ENCODE data around the gene PSMG4. TPM values are rescaled to one million over a fixed set of nuclear protein-coding genes. Genes with fewer than 3 reads are reported as not detected.

The PSMG4 gene
- total RNA-seq, 4 donors from 2014 or later = 10.1 to 22.7 (median 16.7) TPM

- intact Hi-C loops (cut with DNase I; ENCODE audit: low total_unique reads) (no loop called here), in situ Hi-C loops (cut with MboI; ENCODE audit: low pct_ligation_motif_present in 1 of 4, low pct_unique_long_range_greater_than_20kb in 1 of 4, low sequenced_read_pairs in 3 of 4) (loop anchor here (5.0 to 25.0 kb wide), 5 partner anchors 170 to 702 kb away; partner anchors contain the start of gene SLC22A23 (in 4 of the 4))
- Histone ChIP-seq H3K27ac (no peak overlapping the region), H3K36me3 (no peaks in the 10 kb centered on the region), H3K4me1 (peaks cover 4 to 7% (median 6%) of the 10 kb centered on the region in 4 donors), H3K4me3 (no peak overlapping the region), H3K9me3 (no peaks in the 10 kb centered on the region), H3K27me3 (no peaks in the 10 kb centered on the region)
- 93 to 94% methylated on average over 9 to 19 of the region's 19 CpGs for WGBS, 2 donors (ENCODE audit: low coverage in 1 of 2)
- DNase-seq = no peak
- TF ChIP-seq POLR2A (IDR thresholded peaks at IDR 0.05) = no peak
Measured at GRCh38 chr6:3285049-3285639, 26.4 kb downstream of the PSMG4 start.

- Histone ChIP-seq H3K4me1 (peaks cover 4 to 7% (median 6%) of the 10 kb centered on the region in 4 donors), H3K36me3 (no peaks in the 10 kb centered on the region), H3K4me3 (no peak overlapping the region), H3K27ac (no peak overlapping the region), H3K27me3 (no peaks in the 10 kb centered on the region), H3K9me3 (no peaks in the 10 kb centered on the region)
- in situ Hi-C loops (cut with MboI; ENCODE audit: low pct_ligation_motif_present in 1 of 4, low pct_unique_long_range_greater_than_20kb in 1 of 4, low sequenced_read_pairs in 3 of 4) (loop anchor here (5.0 to 25.0 kb wide), 5 partner anchors 169 to 702 kb away; partner anchors contain the start of gene SLC22A23 (in 4 of the 4)), intact Hi-C loops (cut with DNase I; ENCODE audit: low total_unique reads) (no loop called here)
- TF ChIP-seq POLR2A (IDR thresholded peaks at IDR 0.05) (no peak), POLR2AphosphoS5 (IDR thresholded peaks at IDR 0.05) (no peak), CTCF (IDR thresholded peaks at IDR 0.05) (no peak), EP300 (IDR thresholded peaks at IDR 0.05; ENCODE audit: low read depth) (no peak)
- WGBS, 2 donors (ENCODE audit: low coverage in 1 of 2) = 90% methylated on average over 14 of the region's 14 CpGs; no CpG with 5 or more reads in 1 of the 2 donors
- no peak for DNase-seq
Measured at GRCh38 chr6:3285732-3286131, 27.0 kb downstream of the PSMG4 start.

- H3K36me3 ChIP-seq = no peaks in the 10 kb centered on the region
- DNase-seq = peak; percentile 2
- no peak overlapping the region for H3K4me3 ChIP-seq
- 95 to 97% methylated on average over 6 to 21 of the region's 24 CpGs for WGBS, 2 donors (ENCODE audit: low coverage in 1 of 2)
- TF ChIP-seq POLR2AphosphoS5 (IDR thresholded peaks at IDR 0.05) (no peak), POLR2A (IDR thresholded peaks at IDR 0.05) (no peak), CTCF (IDR thresholded peaks at IDR 0.05) (no peak), EP300 (IDR thresholded peaks at IDR 0.05; ENCODE audit: low read depth) (no peak)
- intact Hi-C loops (cut with DNase I; ENCODE audit: low total_unique reads) (no loop called here), in situ Hi-C loops (cut with MboI; ENCODE audit: low pct_ligation_motif_present in 1 of 4, low pct_unique_long_range_greater_than_20kb in 1 of 4, low sequenced_read_pairs in 3 of 4) (loop anchor here (5.0 to 25.0 kb wide), 5 partner anchors 168 to 701 kb away; partner anchors contain the start of gene SLC22A23 (in 4 of the 4))
- no peaks in the 10 kb centered on the region for H3K27me3 ChIP-seq
- H3K27ac ChIP-seq = no peak overlapping the region
- H3K4me1 ChIP-seq = peaks cover 4 to 7% (median 6%) of the 10 kb centered on the region in 4 donors
- no peaks in the 10 kb centered on the region for H3K9me3 ChIP-seq
Measured at GRCh38 chr6:3286641-3287171, 28.0 kb downstream of the PSMG4 start.

GRCh38 chr6:3287308-3287707 lies 28.6 kb downstream of the PSMG4 start:
- no peaks in the 10 kb centered on the region for H3K36me3 ChIP-seq
- no peak overlapping the region for H3K27ac ChIP-seq
- intact Hi-C loops (cut with DNase I; ENCODE audit: low total_unique reads) (no loop called here), in situ Hi-C loops (cut with MboI; ENCODE audit: low pct_ligation_motif_present in 1 of 4, low pct_unique_long_range_greater_than_20kb in 1 of 4, low sequenced_read_pairs in 3 of 4) (loop anchor here (5.0 to 25.0 kb wide), 5 partner anchors 167 to 700 kb away; partner anchors contain the start of gene SLC22A23 (in 4 of the 4))
- 78% methylated on average over 9 of the region's 9 CpGs; no CpG with 5 or more reads in 1 of the 2 donors for WGBS, 2 donors (ENCODE audit: low coverage in 1 of 2)
- no peak for DNase-seq
- H3K4me3 ChIP-seq = no peak overlapping the region
- H3K9me3 ChIP-seq = no peaks in the 10 kb centered on the region
- H3K27me3 ChIP-seq = no peaks in the 10 kb centered on the region
- TF ChIP-seq POLR2A (IDR thresholded peaks at IDR 0.05) (no peak), CTCF (IDR thresholded peaks at IDR 0.05) (no peak), EP300 (IDR thresholded peaks at IDR 0.05; ENCODE audit: low read depth) (no peak), POLR2AphosphoS5 (IDR thresholded peaks at IDR 0.05) (no peak)
- peaks cover 2 to 4% (median 3%) of the 10 kb centered on the region in 4 donors for H3K4me1 ChIP-seq

All from transverse colon (tissue), 4 donors.